LoVo (cell line): ENCODE data around the gene NBPF6.
A peak's percentile ranks its signal among the peaks of the same experiment; 100 is the strongest.
"Not testable (repeated sequence)": the region's sequence is repeated elsewhere in the genome, so short reads cannot be mapped to it uniquely, and the experiment has no call there.

Experiments
- DNase-seq: peaks from one replicate; pipeline ENCODE4 v3.0.0-alpha.2; 2016; ENCODE audit warnings: low spot score

NBPF6 gene

GRCh38 chr1:108496856-108497255 lies 46.7 kb downstream of the NBPF6 start:
- DNase-seq, result not testable (repeated sequence)

GRCh38 chr1:108502138-108502537 lies 52.0 kb downstream of the NBPF6 start:
- no peak for DNase-seq

- peak; percentile 16 for DNase-seq
Measured at GRCh38 chr1:108502624-108503023, 52.5 kb downstream of the NBPF6 start.

- peak; percentile 43 for DNase-seq
Measured at GRCh38 chr1:108503062-108503733, 53.1 kb downstream of the NBPF6 start.

GRCh38 chr1:108504447-108504846 lies 54.3 kb downstream of the NBPF6 start:
- DNase-seq, result no peak

- no peak for DNase-seq
Measured at GRCh38 chr1:108505763-108506070, 55.6 kb downstream of the NBPF6 start.

GRCh38 chr1:108511764-108512163 lies 61.6 kb downstream of the NBPF6 start:
- no peak for DNase-seq

GRCh38 chr1:108512239-108513043 lies 62.3 kb downstream of the NBPF6 start:
- DNase-seq, result peak; percentile 51

GRCh38 chr1:108513044-108513415 lies 62.9 kb downstream of the NBPF6 start:
- no peak for DNase-seq

- not testable (repeated sequence) for DNase-seq
Measured at GRCh38 chr1:108513914-108514313, 63.8 kb downstream of the NBPF6 start.

- not testable (repeated sequence) for DNase-seq
Measured at GRCh38 chr1:108517301-108517897, 67.3 kb downstream of the NBPF6 start.
